K562 (cell line): Measurements from ENCODE around the gene SPINT2.

Experiments used
- CBFB ChIP-seq: sonication (generic); formaldehyde crosslinking; IDR thresholded peaks from 2 replicates; pipeline ENCODE4 v1.4.0; 2020; ENCODE audit warnings: mild to moderate bottlenecking, missing genetic modification reagents
- MAFK ChIP-seq: IDR thresholded peaks from 2 replicates; pipeline ENCODE4 v1.6.1; 2011; ENCODE audit warnings: low read length, improper control_type of control experiment
- RUNX1 ChIP-seq: sonication (generic); IDR thresholded peaks from 2 replicates; pipeline ENCODE4 v1.6.1; 2016; ENCODE audit warnings: antibody characterized with exemption, low read depth
- TF ChIP-seq, protein P1 (sequence below), 3 experiments: IDR thresholded peaks in 2 of 3; conservative IDR thresholded peaks in 1 of 3; 2 replicates each; pipeline ENCODE4 v1.5.1; 2011 to 2012; ENCODE audit warnings: low read length in 3 of 3, mild to moderate bottlenecking in 3 of 3, control low read depth in 2 of 3, improper control_type of control experiment in 1 of 3, inconsistent platforms in 1 of 3, low read depth in 1 of 3, mixed read lengths in 1 of 3, moderate library complexity in 1 of 3; ENCODE audit not compliant: insufficient read depth in 2 of 3

DNA sequence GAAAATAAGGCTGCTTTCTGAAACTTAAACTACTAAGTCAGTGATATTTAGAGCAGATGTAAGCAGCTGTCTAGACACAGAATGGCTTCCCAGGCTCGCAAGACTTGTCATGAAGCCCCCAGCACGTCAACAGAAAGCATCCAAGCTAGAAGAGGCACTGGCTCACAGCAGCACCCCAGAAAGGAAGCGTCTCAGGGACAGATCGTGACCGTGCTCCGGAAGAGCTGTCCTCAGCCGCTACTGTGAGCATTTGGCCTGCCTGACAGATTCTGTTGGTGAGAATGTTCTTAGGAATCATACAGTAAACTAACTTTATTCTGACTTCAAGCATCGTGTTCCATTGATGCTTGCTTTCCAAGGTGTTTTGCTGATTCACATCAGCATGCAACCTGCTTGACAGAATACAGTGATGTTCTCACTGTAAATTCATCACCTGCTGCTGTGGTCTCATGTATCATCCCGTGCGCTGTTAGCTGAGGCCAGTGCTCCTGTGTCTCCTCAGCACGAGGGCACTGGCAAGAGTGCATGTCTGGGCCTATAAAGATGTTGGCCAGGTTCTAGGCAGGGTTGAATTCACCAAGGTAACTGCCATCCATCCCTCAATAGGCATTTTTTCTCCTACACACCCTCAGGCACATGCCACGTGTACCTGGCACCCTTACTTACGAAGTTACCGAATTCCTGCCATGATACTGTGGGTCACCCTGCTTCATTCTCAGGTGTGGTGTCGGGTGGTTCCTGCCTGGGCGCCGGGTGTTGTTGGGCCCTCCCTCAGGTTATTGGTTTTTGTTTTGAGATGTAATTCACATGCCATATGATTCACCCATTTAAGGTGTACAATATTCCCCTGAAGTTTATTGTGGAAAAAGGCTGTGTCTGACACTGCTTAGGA is 15.9 kb downstream of the SPINT2 start:
- TF ChIP-seq, protein P1, sequence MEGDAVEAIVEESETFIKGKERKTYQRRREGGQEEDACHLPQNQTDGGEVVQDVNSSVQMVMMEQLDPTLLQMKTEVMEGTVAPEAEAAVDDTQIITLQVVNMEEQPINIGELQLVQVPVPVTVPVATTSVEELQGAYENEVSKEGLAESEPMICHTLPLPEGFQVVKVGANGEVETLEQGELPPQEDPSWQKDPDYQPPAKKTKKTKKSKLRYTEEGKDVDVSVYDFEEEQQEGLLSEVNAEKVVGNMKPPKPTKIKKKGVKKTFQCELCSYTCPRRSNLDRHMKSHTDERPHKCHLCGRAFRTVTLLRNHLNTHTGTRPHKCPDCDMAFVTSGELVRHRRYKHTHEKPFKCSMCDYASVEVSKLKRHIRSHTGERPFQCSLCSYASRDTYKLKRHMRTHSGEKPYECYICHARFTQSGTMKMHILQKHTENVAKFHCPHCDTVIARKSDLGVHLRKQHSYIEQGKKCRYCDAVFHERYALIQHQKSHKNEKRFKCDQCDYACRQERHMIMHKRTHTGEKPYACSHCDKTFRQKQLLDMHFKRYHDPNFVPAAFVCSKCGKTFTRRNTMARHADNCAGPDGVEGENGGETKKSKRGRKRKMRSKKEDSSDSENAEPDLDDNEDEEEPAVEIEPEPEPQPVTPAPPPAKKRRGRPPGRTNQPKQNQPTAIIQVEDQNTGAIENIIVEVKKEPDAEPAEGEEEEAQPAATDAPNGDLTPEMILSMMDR (IDR thresholded peaks at IDR 0.05 in 2 of 3, conservative IDR thresholded peaks at IDR 0.05 in 1 of 3; ENCODE audit: insufficient read depth in 2 of 3, low read depth in 1 of 3, low read length in 3 of 3) = no peak
- no peak for TF ChIP-seq CBFB (CRISPR knock-in tag)
- no peak for TF ChIP-seq MAFK
- TF ChIP-seq RUNX1 = no peak
